GM12801 (cell line): ENCODE measurements around the gene ZNF791.

Experiments
- TF ChIP-seq, protein P1 (sequence below): IDR thresholded peaks from one replicate; pipeline ENCODE4 v1.5.1; 2011; ENCODE audit warnings: control low read depth; ENCODE audit not compliant: insufficient read length; ENCODE audit errors: extremely low read depth

ZNF791 gene

DNA sequence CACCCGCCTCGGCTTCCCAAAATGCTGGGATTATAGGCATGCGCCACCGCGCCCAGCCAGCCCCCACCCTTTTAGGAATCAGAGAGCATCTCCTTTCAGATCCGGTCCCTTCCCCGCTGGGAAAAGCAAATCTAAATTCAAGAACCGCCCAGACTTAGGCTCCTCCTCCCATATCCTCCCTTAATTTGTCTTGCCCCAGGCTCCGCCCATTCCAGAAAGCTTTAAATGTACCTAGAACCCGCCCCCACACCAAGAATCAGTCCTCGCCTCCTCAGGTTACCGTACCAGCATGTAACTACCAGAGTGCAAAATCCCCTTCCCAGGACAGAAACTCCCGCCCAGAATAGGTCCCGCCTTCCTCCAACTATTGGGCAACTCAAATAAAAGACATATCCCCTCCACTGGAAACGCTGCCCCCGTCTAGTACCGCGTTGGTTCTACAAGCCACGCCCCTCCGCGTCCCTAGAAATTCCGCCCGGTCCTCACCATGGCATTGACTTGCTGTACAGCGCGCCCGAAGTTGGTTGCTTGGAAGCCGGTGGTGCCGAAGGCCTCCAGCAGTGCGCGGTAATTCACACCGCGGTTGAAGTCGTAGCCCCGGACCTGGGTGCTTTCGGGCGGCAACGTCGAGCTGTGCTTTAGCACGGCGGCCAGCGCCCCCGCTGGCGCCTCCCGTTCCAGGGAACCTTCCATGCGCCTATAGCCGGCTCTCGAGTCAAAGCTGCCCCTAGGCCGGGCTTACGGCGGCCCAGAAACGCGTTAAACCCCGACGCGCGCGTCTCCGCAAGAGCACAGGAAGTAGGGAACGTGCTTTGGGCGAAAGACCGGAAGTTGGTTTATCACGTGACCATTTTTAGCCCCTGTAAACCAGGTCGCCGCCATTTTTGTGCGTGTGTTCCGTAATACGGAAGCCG, 70.6 kb downstream of the ZNF791 start, which contains the start of gene DHPS:
DHPS (minus strand) TSS at position 807 of the 914 bp plus-strand sequence; CDS start at position 693, 114 bp downstream.
- TF ChIP-seq, protein P1, sequence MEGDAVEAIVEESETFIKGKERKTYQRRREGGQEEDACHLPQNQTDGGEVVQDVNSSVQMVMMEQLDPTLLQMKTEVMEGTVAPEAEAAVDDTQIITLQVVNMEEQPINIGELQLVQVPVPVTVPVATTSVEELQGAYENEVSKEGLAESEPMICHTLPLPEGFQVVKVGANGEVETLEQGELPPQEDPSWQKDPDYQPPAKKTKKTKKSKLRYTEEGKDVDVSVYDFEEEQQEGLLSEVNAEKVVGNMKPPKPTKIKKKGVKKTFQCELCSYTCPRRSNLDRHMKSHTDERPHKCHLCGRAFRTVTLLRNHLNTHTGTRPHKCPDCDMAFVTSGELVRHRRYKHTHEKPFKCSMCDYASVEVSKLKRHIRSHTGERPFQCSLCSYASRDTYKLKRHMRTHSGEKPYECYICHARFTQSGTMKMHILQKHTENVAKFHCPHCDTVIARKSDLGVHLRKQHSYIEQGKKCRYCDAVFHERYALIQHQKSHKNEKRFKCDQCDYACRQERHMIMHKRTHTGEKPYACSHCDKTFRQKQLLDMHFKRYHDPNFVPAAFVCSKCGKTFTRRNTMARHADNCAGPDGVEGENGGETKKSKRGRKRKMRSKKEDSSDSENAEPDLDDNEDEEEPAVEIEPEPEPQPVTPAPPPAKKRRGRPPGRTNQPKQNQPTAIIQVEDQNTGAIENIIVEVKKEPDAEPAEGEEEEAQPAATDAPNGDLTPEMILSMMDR, result no peak
